ENCODE measurements around the gene ABCB8.
"Not testable (repeated sequence)": the region's sequence is repeated elsewhere in the genome, so short reads cannot be mapped to it uniquely, and the experiment has no call there.

ABCB8 gene

GRCh38 chr7:150998341-150998740, 29.9 kb upstream of the ABCB8 start:
- no peak for DNase-seq (ENCODE audit: low spot score)

GRCh38 chr7:150999001-150999400, 29.2 kb upstream of the ABCB8 start:
- no peak for DNase-seq (ENCODE audit: low spot score)

GRCh38 chr7:150999497-151000230, 28.6 kb upstream of the ABCB8 start:
- DNase-seq (ENCODE audit: low spot score): no peak

- DNase-seq (ENCODE audit: low spot score): no peak
Observed at GRCh38 chr7:151000897-151001495, 27.3 kb upstream of the ABCB8 start.

GRCh38 chr7:151001546-151001945, 26.7 kb upstream of the ABCB8 start:
- no peak for DNase-seq (ENCODE audit: low spot score)

- DNase-seq (ENCODE audit: low spot score): no peak
Observed at GRCh38 chr7:151003572-151003971, 24.7 kb upstream of the ABCB8 start.

GRCh38 chr7:151005566-151005965, 22.7 kb upstream of the ABCB8 start:
- DNase-seq (ENCODE audit: low spot score): no peak

GRCh38 chr7:151006590-151007300, 21.5 kb upstream of the ABCB8 start:
- DNase-seq (ENCODE audit: low spot score): no peak

GRCh38 chr7:151007469-151007898, 20.8 kb upstream of the ABCB8 start:
- DNase-seq (ENCODE audit: low spot score): no peak

GRCh38 chr7:151008143-151008510, 20.1 kb upstream of the ABCB8 start:
- no peak for DNase-seq (ENCODE audit: low spot score)

GRCh38 chr7:151008511-151009323, 19.5 kb upstream of the ABCB8 start:
- DNase-seq (ENCODE audit: low spot score): no peak

- DNase-seq (ENCODE audit: low spot score): no peak
Observed at GRCh38 chr7:151009327-151010036, 18.8 kb upstream of the ABCB8 start.

GRCh38 chr7:151010037-151010306, 18.3 kb upstream of the ABCB8 start:
- DNase-seq (ENCODE audit: low spot score): no peak

- no peak for DNase-seq (ENCODE audit: low spot score)
Observed at GRCh38 chr7:151010307-151011096, 17.7 kb upstream of the ABCB8 start.

- DNase-seq (ENCODE audit: low spot score): no peak
Observed at GRCh38 chr7:151011097-151011409, 17.2 kb upstream of the ABCB8 start.

GRCh38 chr7:151011616-151012015, 16.6 kb upstream of the ABCB8 start:
- DNase-seq (ENCODE audit: low spot score): not testable (repeated sequence)

GRCh38 chr7:151012031-151012692, 16.1 kb upstream of the ABCB8 start:
- DNase-seq (ENCODE audit: low spot score): no peak

- no peak for DNase-seq (ENCODE audit: low spot score)
Observed at GRCh38 chr7:151012911-151013347, 15.3 kb upstream of the ABCB8 start.

GRCh38 chr7:151013356-151013732, 14.9 kb upstream of the ABCB8 start:
- no peak for DNase-seq (ENCODE audit: low spot score)

- DNase-seq (ENCODE audit: low spot score): no peak
Observed at GRCh38 chr7:151013733-151014497, 14.3 kb upstream of the ABCB8 start.
